Neural cell (in vitro differentiated cells): Measurements from ENCODE around the gene KRT20. TPM values are rescaled to one million over a fixed set of nuclear protein-coding genes. Genes with fewer than 3 reads are reported as not detected.

Source experiments
- H2AFZ ChIP-seq: fragments of 200-600, 300-800 bp; sonication (generic), shearing (Covaris generic); 2 replicates; pipeline ENCODE4 v1.6.0; 2014; ENCODE audit warnings: low read depth, mild to moderate bottlenecking, antibody characterized with exemption, low read length, moderate library complexity
- H3F3A ChIP-seq: fragments of 200-600 bp; shearing (Covaris generic); 2 replicates; pipeline ENCODE4 v1.6.1; 2016; ENCODE audit warnings: mild to moderate bottlenecking, moderate library complexity, mixed read lengths, antibody characterized with exemption, low read length; ENCODE audit not compliant: insufficient read depth, poor library complexity, severe bottlenecking
- H3K27ac ChIP-seq: fragments of 200-600, 300-800 bp; sonication (generic), shearing (Covaris generic); 2 replicates; pipeline ENCODE4 v1.5.1; 2014; ENCODE audit warnings: mild to moderate bottlenecking, low read length, moderate library complexity
- H3K27me3 ChIP-seq: fragments of 300-800, 200-600 bp; sonication (generic), shearing (Covaris generic); 2 replicates; pipeline ENCODE4 v1.6.0; 2014; ENCODE audit warnings: mild to moderate bottlenecking, low read depth, low read length, moderate library complexity; ENCODE audit not compliant: insufficient read depth
- H3K36me3 ChIP-seq: fragments of 300-800, 200-600 bp; sonication (generic), shearing (Covaris generic); 2 replicates; pipeline ENCODE4 v1.5.1; 2014; ENCODE audit warnings: mild to moderate bottlenecking, antibody characterized with exemption, low read length, moderate library complexity; ENCODE audit not compliant: insufficient read depth
- H3K4me2 ChIP-seq: fragments of 300-800, 200-600 bp; sonication (generic), shearing (Covaris generic); 2 replicates; pipeline ENCODE4 v1.6.0; 2014; ENCODE audit warnings: mild to moderate bottlenecking, low read length
- H3K4me3 ChIP-seq: fragments of 300-800, 200-600 bp; sonication (generic), shearing (Covaris generic); 2 replicates; pipeline ENCODE4 v1.5.1; 2014; ENCODE audit warnings: mild to moderate bottlenecking, low read length, moderate library complexity
- H3K79me2 ChIP-seq: fragments of 200-600 bp; shearing (Covaris generic); replicated peaks from 2 replicates; pipeline ENCODE4 v1.6.0; 2014; ENCODE audit warnings: mild to moderate bottlenecking, low read length, moderate library complexity; ENCODE audit not compliant: insufficient read depth
- H3K9ac ChIP-seq: fragments of 300-800, 200-600 bp; sonication (generic), shearing (Covaris generic); 2 replicates; pipeline ENCODE4 v1.6.1; 2016; ENCODE audit warnings: mild to moderate bottlenecking, low read length, mixed read lengths
- H3K9me2 ChIP-seq: fragments of 200-600 bp; shearing (Covaris generic); 2 replicates; pipeline ENCODE4 v1.6.1; 2016; ENCODE audit warnings: mild to moderate bottlenecking, low read length, mixed read lengths; ENCODE audit not compliant: insufficient read depth
- H3K9me3 ChIP-seq: fragments of 200-600, 300-800 bp; sonication (generic), shearing (Covaris generic); 2 replicates; pipeline ENCODE4 v1.6.1; 2016; ENCODE audit warnings: mild to moderate bottlenecking, mixed run types, low read length, moderate library complexity, mixed read lengths
- H4K20me1 ChIP-seq: fragments of 200-600 bp; shearing (Covaris generic); 2 replicates; pipeline ENCODE4 v1.6.1; 2016; ENCODE audit warnings: mild to moderate bottlenecking, mixed run types; ENCODE audit not compliant: insufficient read depth
- EP300 ChIP-seq: fragments of 450-650 bp; conservative IDR thresholded peaks from 2 replicates; pipeline ENCODE4 v1.6.1; 2014; ENCODE audit warnings: antibody characterized with exemption, mild to moderate bottlenecking, moderate library complexity; ENCODE audit not compliant: poor library complexity, severe bottlenecking
- EZH2 ChIP-seq: fragments of 200-600, 300-800 bp; shearing (Covaris generic), sonication (generic); IDR thresholded peaks from 2 replicates; pipeline ENCODE4 v1.6.1; 2014; ENCODE audit warnings: antibody characterized with exemption, low read length, borderline replicate concordance, mild to moderate bottlenecking; ENCODE audit not compliant: insufficient read depth, poor library complexity, severe bottlenecking
- MXI1 ChIP-seq: fragments of 450-650 bp; conservative IDR thresholded peaks from 2 replicates; pipeline ENCODE4 v1.6.1; 2014; ENCODE audit warnings: antibody characterized with exemption, mild to moderate bottlenecking; ENCODE audit not compliant: poor library complexity, severe bottlenecking
- POLR2AphosphoS5 ChIP-seq: IDR thresholded peaks from 2 replicates; pipeline ENCODE4 v1.6.1; 2012
- RAD21 ChIP-seq: fragments of 450-650 bp; conservative IDR thresholded peaks from 2 replicates; pipeline ENCODE4 v1.6.1; 2014; ENCODE audit warnings: antibody characterized with exemption, mild to moderate bottlenecking, moderate library complexity
- SMC3 ChIP-seq: fragments of 450-650 bp; conservative IDR thresholded peaks from 2 replicates; pipeline ENCODE4 v1.6.1; 2014; ENCODE audit warnings: antibody characterized with exemption, mild to moderate bottlenecking, moderate library complexity; ENCODE audit not compliant: poor library complexity
- TAF1 ChIP-seq: IDR thresholded peaks from 2 replicates; pipeline ENCODE4 v1.6.1; 2012; ENCODE audit warnings: low read depth
- polyA plus RNA-seq: library from polyadenylated mRNA; depleted of rRNA; stranded (reverse); fragments of >200 nt; gene quantifications from 2 replicates; pipeline ENCODE4 v1.2.3, GENCODE V29; 2014
- TF ChIP-seq, protein P1 (sequence below): fragments of 450-650 bp; IDR thresholded peaks from 2 replicates; pipeline ENCODE4 v1.5.1; 2014; ENCODE audit warnings: antibody characterized with exemption, mild to moderate bottlenecking, moderate library complexity; ENCODE audit not compliant: poor library complexity, severe bottlenecking
- TF ChIP-seq, protein P2 (sequence below): IDR thresholded peaks from 2 replicates; pipeline ENCODE4 v1.6.1; 2012; ENCODE audit warnings: borderline replicate concordance

KRT20 gene
- polyA plus RNA-seq, 1 donor from 2014 or later = not detected

DNA sequence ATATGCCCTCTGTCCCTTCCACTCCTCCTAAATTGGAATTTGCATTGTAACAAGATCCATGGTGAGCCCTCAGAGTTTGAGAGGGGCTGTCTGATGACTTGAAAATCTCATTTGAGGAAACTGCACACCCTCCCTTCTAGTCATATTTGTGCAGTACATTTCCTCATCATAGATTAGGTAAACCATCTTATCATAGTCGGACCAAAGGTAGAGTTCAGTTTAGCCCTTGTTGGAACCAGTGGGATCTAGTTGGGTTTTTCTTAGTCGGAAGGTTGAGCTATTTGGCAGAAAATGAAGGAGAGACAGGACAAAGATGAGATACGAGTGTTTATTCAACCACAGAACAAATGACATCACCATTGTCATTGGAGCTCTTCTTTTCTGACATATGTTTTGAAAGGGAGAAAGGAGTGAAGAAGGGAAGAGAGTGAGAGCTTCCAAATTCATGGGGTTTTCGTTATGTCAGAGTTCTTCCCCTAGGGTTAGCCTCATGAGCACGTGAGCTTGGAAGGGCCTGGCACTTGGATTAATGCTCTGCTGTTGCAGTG, 15.8 kb upstream of the KRT20 start:
- Histone ChIP-seq H3K9me3 (no peaks in the 10 kb centered on the region), H3K9me2 (no peaks in the 10 kb centered on the region), H3K36me3 (no peaks in the 10 kb centered on the region), H4K20me1 (no peaks in the 10 kb centered on the region), H3F3A (no peaks in the 10 kb centered on the region), H3K4me2 (no peak overlapping the region), H3K9ac (no peak overlapping the region), H3K79me2 (no peaks in the 10 kb centered on the region), H3K27ac (no peak overlapping the region), H2AFZ (no peak overlapping the region), H3K4me3 (no peak overlapping the region), H3K27me3 (no peaks in the 10 kb centered on the region)
- TF ChIP-seq, protein P1, sequence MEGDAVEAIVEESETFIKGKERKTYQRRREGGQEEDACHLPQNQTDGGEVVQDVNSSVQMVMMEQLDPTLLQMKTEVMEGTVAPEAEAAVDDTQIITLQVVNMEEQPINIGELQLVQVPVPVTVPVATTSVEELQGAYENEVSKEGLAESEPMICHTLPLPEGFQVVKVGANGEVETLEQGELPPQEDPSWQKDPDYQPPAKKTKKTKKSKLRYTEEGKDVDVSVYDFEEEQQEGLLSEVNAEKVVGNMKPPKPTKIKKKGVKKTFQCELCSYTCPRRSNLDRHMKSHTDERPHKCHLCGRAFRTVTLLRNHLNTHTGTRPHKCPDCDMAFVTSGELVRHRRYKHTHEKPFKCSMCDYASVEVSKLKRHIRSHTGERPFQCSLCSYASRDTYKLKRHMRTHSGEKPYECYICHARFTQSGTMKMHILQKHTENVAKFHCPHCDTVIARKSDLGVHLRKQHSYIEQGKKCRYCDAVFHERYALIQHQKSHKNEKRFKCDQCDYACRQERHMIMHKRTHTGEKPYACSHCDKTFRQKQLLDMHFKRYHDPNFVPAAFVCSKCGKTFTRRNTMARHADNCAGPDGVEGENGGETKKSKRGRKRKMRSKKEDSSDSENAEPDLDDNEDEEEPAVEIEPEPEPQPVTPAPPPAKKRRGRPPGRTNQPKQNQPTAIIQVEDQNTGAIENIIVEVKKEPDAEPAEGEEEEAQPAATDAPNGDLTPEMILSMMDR = no peak
- TF ChIP-seq EZH2 (no peak), MXI1 (no peak), TAF1 (no peak), EP300 (no peak), SMC3 (no peak), RAD21 (no peak), POLR2AphosphoS5 (no peak)
- TF ChIP-seq, protein P2, sequence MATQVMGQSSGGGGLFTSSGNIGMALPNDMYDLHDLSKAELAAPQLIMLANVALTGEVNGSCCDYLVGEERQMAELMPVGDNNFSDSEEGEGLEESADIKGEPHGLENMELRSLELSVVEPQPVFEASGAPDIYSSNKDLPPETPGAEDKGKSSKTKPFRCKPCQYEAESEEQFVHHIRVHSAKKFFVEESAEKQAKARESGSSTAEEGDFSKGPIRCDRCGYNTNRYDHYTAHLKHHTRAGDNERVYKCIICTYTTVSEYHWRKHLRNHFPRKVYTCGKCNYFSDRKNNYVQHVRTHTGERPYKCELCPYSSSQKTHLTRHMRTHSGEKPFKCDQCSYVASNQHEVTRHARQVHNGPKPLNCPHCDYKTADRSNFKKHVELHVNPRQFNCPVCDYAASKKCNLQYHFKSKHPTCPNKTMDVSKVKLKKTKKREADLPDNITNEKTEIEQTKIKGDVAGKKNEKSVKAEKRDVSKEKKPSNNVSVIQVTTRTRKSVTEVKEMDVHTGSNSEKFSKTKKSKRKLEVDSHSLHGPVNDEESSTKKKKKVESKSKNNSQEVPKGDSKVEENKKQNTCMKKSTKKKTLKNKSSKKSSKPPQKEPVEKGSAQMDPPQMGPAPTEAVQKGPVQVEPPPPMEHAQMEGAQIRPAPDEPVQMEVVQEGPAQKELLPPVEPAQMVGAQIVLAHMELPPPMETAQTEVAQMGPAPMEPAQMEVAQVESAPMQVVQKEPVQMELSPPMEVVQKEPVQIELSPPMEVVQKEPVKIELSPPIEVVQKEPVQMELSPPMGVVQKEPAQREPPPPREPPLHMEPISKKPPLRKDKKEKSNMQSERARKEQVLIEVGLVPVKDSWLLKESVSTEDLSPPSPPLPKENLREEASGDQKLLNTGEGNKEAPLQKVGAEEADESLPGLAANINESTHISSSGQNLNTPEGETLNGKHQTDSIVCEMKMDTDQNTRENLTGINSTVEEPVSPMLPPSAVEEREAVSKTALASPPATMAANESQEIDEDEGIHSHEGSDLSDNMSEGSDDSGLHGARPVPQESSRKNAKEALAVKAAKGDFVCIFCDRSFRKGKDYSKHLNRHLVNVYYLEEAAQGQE = no peak

- Histone ChIP-seq H3K27ac (no peak overlapping the region), H3K9me3 (no peaks in the 10 kb centered on the region)
- no peak for TF ChIP-seq EZH2
- no peak for TF ChIP-seq POLR2AphosphoS5
- no peak for TF ChIP-seq MXI1
- TF ChIP-seq SMC3 = no peak
- TF ChIP-seq, protein P1 = no peak
- no peak for TF ChIP-seq EP300
- TF ChIP-seq, protein P2 = no peak
- no peak for TF ChIP-seq TAF1
These were observed 11.9 kb upstream of the KRT20 start for GRCh38 chr17:40896916-40897455.

More at GRCh38 chr17:40896916-40897455, 11.9 kb upstream of the KRT20 start:
- H2AFZ ChIP-seq = no peak overlapping the region
- H4K20me1 ChIP-seq = no peaks in the 10 kb centered on the region
- H3K4me2 ChIP-seq = no peak overlapping the region
- no peaks in the 10 kb centered on the region for H3F3A ChIP-seq
- no peaks in the 10 kb centered on the region for H3K79me2 ChIP-seq
- H3K9me2 ChIP-seq = no peaks in the 10 kb centered on the region
- no peaks in the 10 kb centered on the region for H3K27me3 ChIP-seq
- H3K9ac ChIP-seq = no peak overlapping the region
- no peak overlapping the region for H3K4me3 ChIP-seq
- no peaks in the 10 kb centered on the region for H3K36me3 ChIP-seq
